Parathyroid adenoma (tissue), 2 donors: Measurements from ENCODE around the gene ZXDC.
A peak's percentile ranks its signal among the peaks of the same experiment; 100 is the strongest.

Source experiments
- H2AFZ ChIP-seq: fragments of 300-600 bp; sonication (generic); one replicate; pipeline ENCODE4 v1.7.0; 2017; ENCODE audit warnings: antibody characterized with exemption, mild to moderate bottlenecking
- H3K27ac ChIP-seq: fragments of 300-600 bp; sonication (generic); one replicate; pipeline ENCODE4 v1.7.0; 2017
- H3K27me3 ChIP-seq: fragments of 300-600 bp; sonication (generic); one replicate; pipeline ENCODE4 v1.7.0; 2017; ENCODE audit warnings: low read length; ENCODE audit not compliant: control insufficient read depth, insufficient read depth
- H3K36me3 ChIP-seq: fragments of 300-600 bp; sonication (generic); one replicate; pipeline ENCODE4 v1.7.0; 2017; ENCODE audit warnings: low read length; ENCODE audit not compliant: control insufficient read depth, insufficient read depth
- H3K4me1 ChIP-seq: fragments of 300-600 bp; sonication (generic); one replicate; pipeline ENCODE4 v1.7.0; 2017; ENCODE audit warnings: control low read depth
- H3K4me2 ChIP-seq: fragments of 300-600 bp; sonication (generic); one replicate; pipeline ENCODE4 v1.7.0; 2017; ENCODE audit warnings: low read length
- H3K4me3 ChIP-seq: fragments of 300-600 bp; sonication (generic); one replicate; pipeline ENCODE4 v1.7.0; 2017; ENCODE audit warnings: low read depth, low read length
- H3K79me2 ChIP-seq: fragments of 300-600 bp; sonication (generic); one replicate; pipeline ENCODE4 v1.7.0; 2017; ENCODE audit warnings: control low read depth
- H3K9ac ChIP-seq: fragments of 300-600 bp; sonication (generic); one replicate; pipeline ENCODE4 v1.7.0; 2017; ENCODE audit warnings: mild to moderate bottlenecking
- H3K9me3 ChIP-seq: fragments of 300-600 bp; sonication (generic); one replicate; pipeline ENCODE4 v1.7.0; 2017; ENCODE audit warnings: low read length; ENCODE audit not compliant: control insufficient read depth
- CTCF ChIP-seq: fragments of 300-600 bp; sonication (generic); IDR thresholded peaks from one replicate; pipeline ENCODE4 v1.7.0; 2017; ENCODE audit warnings: antibody characterized with exemption, mild to moderate bottlenecking
- donor health status: primary hyperparathyroidism.

Gene ZXDC

DNA sequence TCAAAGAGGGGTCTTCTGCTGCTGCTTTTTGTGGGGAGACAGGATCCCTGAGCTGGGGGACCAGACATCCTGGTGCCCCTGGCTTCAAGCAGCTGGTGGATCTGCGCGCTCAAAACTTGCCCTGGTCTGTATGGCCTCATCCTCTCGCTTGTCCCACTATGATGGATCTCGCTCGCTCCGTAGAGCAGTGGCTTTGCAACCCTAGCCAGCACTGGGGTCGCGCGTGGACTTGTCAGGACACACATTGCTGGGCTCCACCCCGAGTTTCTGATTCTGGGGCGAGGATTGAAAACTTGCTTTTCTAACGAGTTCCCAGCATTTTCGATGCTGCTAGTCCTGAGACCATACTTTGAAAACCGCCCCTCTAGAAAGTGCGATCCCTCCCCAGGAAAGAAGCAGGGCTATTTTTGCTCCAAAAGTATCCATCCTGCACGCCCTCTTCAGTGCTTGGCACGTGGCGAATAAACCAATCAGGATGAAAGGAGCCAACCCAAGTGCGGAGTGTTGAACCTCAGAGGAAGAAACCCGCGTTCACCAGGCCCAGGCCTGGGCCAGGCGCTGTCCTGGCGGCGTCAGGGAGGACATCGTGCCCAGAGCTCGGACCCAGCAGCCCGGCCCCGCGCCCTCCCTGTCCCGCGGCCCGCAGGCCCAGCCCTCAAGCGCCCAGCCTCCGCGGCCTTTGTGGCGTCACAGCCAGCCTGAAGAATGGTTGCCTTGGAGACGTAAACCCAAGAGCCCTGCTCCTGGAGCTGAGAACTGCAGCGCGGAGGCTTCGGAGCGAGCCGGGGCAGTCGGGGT lies 81.3 kb downstream of the ZXDC start, which contains the start of gene CFAP100:
TSS of gene CFAP100 (plus strand) at position 731 of the 798 bp plus-strand sequence. CDS start 1,092 bp downstream, outside the sequence.
- Histone ChIP-seq H3K4me1 (peaks cover 22% of the 10 kb centered on the region), H3K36me3 (no peaks in the 10 kb centered on the region), H3K4me3 (no peak within 1 kb of the TSS), H3K27me3 (no peaks in the 10 kb centered on the region), H2AFZ (peak within 1 kb of the TSS; percentile 58), H3K4me2 (no peak within 1 kb of the TSS), H3K9ac (no peak within 1 kb of the TSS), H3K27ac (no peak within 1 kb of the TSS), H3K9me3 (no peaks in the 10 kb centered on the region), H3K79me2 (no peaks in the 10 kb centered on the region)
- no peak for TF ChIP-seq CTCF

- no peak overlapping the region for H3K4me2 ChIP-seq
- no peak overlapping the region for H2AFZ ChIP-seq
- no peaks in the 10 kb centered on the region for H3K36me3 ChIP-seq
- no peaks in the 10 kb centered on the region for H3K27me3 ChIP-seq
- no peaks in the 10 kb centered on the region for H3K79me2 ChIP-seq
- H3K9ac ChIP-seq, result no peak overlapping the region
- TF ChIP-seq CTCF, result no peak
- no peak overlapping the region for H3K4me3 ChIP-seq
- no peak overlapping the region for H3K27ac ChIP-seq
- H3K4me1 ChIP-seq, result peaks cover 22% of the 10 kb centered on the region
- no peaks in the 10 kb centered on the region for H3K9me3 ChIP-seq
Observed at GRCh38 chr3:126393563-126393962, 82.1 kb downstream of the ZXDC start.

DNA sequence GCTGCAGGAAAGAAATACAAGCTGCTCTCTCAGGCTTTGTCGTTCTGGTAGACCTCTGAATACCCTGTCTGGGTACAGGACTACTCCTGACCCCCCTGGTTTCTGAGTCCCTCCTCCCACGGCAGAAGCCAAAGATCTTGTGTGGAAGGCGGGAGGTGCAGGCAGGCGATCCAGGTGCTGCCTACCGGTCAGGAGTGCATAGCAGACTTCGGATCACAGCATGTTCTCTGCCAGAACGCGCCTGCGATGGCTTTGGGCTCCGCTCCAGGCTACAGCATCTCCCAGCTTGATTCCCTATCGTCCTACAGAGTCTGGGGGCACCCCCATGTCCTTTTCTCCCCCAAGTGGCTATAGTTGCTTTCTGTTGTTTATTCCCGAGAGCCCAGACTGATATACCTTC lies 83.4 kb downstream of the ZXDC start:
- H3K36me3 ChIP-seq, result no peaks in the 10 kb centered on the region
- no peak for TF ChIP-seq CTCF
- H3K79me2 ChIP-seq, result no peaks in the 10 kb centered on the region
- peaks cover 22% of the 10 kb centered on the region for H3K4me1 ChIP-seq
- H2AFZ ChIP-seq, result peak overlapping the region; percentile 5
- no peaks in the 10 kb centered on the region for H3K27me3 ChIP-seq
- no peak overlapping the region for H3K27ac ChIP-seq
- no peaks in the 10 kb centered on the region for H3K9me3 ChIP-seq
- H3K9ac ChIP-seq, result no peak overlapping the region
- no peak overlapping the region for H3K4me3 ChIP-seq
- H3K4me2 ChIP-seq, result no peak overlapping the region

GRCh38 chr3:126391631-126392030 lies 84.1 kb downstream of the ZXDC start:
- Histone ChIP-seq H3K36me3 (no peaks in the 10 kb centered on the region), H3K27me3 (no peaks in the 10 kb centered on the region), H3K4me1 (peaks cover 22% of the 10 kb centered on the region), H2AFZ (no peak overlapping the region), H3K9ac (no peak overlapping the region), H3K4me3 (no peak overlapping the region), H3K27ac (no peak overlapping the region), H3K79me2 (no peaks in the 10 kb centered on the region), H3K4me2 (no peak overlapping the region), H3K9me3 (no peaks in the 10 kb centered on the region)
- no peak for TF ChIP-seq CTCF

DNA sequence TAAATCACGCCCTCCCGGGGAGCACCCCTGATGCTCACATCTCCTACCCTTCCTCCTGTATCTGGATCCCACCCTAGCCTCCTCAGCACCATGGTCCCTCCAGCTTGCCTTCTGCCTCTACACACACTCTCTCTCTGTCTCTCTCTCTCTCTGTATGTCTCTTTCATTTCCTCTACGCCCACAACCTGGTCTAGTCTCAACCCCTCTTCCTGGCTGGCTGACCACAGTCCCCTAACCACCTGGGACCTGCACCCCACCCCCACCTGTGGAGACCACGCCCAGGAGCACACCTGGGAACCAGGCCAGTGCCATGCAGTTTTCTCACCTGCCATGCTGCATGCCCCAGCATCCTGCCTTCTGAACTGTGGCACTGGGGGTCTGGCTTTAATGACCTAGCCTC lies 84.9 kb downstream of the ZXDC start:
- H3K4me2 ChIP-seq, result no peak overlapping the region
- H2AFZ ChIP-seq, result no peak overlapping the region
- no peak overlapping the region for H3K27ac ChIP-seq
- H3K9ac ChIP-seq, result no peak overlapping the region
- H3K4me3 ChIP-seq, result no peak overlapping the region
- H3K4me1 ChIP-seq, result peaks cover 22% of the 10 kb centered on the region
- TF ChIP-seq CTCF, result no peak
- H3K79me2 ChIP-seq, result no peaks in the 10 kb centered on the region
- H3K36me3 ChIP-seq, result no peaks in the 10 kb centered on the region
- no peaks in the 10 kb centered on the region for H3K9me3 ChIP-seq
- H3K27me3 ChIP-seq, result no peaks in the 10 kb centered on the region
